Tibial nerve (tissue), 4 donors: ENCODE measurements around the gene PHETA2.

Experiments used
- EP300 ChIP-seq, 2 donors: sonication (generic); formaldehyde crosslinking; IDR thresholded peaks; one replicate each; pipeline ENCODE4 v1.6.1; 2017; ENCODE audit warnings: antibody characterized with exemption in 2 of 2, mild to moderate bottlenecking in 1 of 2
- POLR2A ChIP-seq, 2 donors: fragments of 450-650 bp; IDR thresholded peaks; one replicate each; pipeline ENCODE4 v1.6.1; 2017; ENCODE audit warnings: antibody characterized with exemption in 2 of 2, mild to moderate bottlenecking in 2 of 2, moderate library complexity in 2 of 2
- TF ChIP-seq, protein P1 (sequence below), 5 experiments: fragments of 200-600 bp in 3 of 5; fragments of 450-650 bp in 2 of 5; sonication (generic) in 3 of 5; IDR thresholded peaks; one replicate each; pipeline ENCODE4 v1.5.1; 2016 to 2019; ENCODE audit warnings: antibody characterized with exemption in 5 of 5, mild to moderate bottlenecking in 3 of 5, moderate library complexity in 2 of 5

DNA sequence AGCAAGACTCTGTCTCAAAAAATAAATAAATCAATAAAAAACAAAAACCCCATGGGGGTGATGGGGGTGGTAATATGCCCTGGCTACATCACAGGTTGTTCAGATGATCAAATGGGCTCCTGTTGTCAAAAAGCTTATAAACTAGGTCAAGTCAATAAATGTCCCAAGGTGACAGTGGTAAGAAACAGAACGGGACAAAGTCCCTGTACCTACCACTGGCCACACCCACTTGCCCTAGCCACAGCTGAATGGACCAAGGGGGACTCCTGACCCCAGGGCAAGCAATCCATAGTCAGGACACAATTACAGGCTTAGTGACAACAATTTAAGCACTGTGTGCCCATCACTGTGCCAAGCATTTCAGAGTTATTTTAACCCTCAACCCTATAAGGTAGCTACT lies 9.4 kb upstream of the PHETA2 start:
- TF ChIP-seq, protein P1, sequence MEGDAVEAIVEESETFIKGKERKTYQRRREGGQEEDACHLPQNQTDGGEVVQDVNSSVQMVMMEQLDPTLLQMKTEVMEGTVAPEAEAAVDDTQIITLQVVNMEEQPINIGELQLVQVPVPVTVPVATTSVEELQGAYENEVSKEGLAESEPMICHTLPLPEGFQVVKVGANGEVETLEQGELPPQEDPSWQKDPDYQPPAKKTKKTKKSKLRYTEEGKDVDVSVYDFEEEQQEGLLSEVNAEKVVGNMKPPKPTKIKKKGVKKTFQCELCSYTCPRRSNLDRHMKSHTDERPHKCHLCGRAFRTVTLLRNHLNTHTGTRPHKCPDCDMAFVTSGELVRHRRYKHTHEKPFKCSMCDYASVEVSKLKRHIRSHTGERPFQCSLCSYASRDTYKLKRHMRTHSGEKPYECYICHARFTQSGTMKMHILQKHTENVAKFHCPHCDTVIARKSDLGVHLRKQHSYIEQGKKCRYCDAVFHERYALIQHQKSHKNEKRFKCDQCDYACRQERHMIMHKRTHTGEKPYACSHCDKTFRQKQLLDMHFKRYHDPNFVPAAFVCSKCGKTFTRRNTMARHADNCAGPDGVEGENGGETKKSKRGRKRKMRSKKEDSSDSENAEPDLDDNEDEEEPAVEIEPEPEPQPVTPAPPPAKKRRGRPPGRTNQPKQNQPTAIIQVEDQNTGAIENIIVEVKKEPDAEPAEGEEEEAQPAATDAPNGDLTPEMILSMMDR (IDR thresholded peaks at IDR 0.05), result no peak
- TF ChIP-seq POLR2A (IDR thresholded peaks at IDR 0.05) (no peak), EP300 (IDR thresholded peaks at IDR 0.05) (no peak)
